Activated naive CD4-positive, alpha-beta T cell treated with anti-CD3 and anti-CD28 coated beads, Interleukin-2, amount 50 U/mL, for 16 hours (primary cell): ENCODE results near the gene SDF4.

ENCODE experiments used
- DNase-seq: peaks from one replicate; pipeline ENCODE4 v3.0.0-alpha.2; 2020

Gene SDF4

GRCh38 chr1:1175221-1176062 lies 56.4 kb downstream of the SDF4 start:
- no peak for DNase-seq

GRCh38 chr1:1173793-1174415 lies 57.9 kb downstream of the SDF4 start, which contains the start of gene TTLL10:
Gene TTLL10, plus strand, starts transcription at chr1:1173880. Its CDS starts 5,336 bp downstream, at chr1:1179216.
- DNase-seq = no peak

- no peak for DNase-seq
Measured at GRCh38 chr1:1173061-1173792, 58.6 kb downstream of the SDF4 start.

GRCh38 chr1:1171546-1172340 lies 60.1 kb downstream of the SDF4 start:
- no peak for DNase-seq

GRCh38 chr1:1171161-1171545 lies 60.6 kb downstream of the SDF4 start:
- no peak for DNase-seq

- no peak for DNase-seq
Measured at GRCh38 chr1:1170215-1171091, 61.3 kb downstream of the SDF4 start.

- DNase-seq = no peak
Measured at GRCh38 chr1:1169429-1170214, 62.2 kb downstream of the SDF4 start.

GRCh38 chr1:1168451-1169411 lies 63.1 kb downstream of the SDF4 start:
- DNase-seq = no peak

- no peak for DNase-seq
Measured at GRCh38 chr1:1167841-1168450, 63.9 kb downstream of the SDF4 start.

GRCh38 chr1:1167398-1167821 lies 64.4 kb downstream of the SDF4 start:
- DNase-seq = no peak
